Omental fat pad (tissue), 4 donors: ENCODE measurements around the gene LMNA. TPM values are rescaled to one million over a fixed set of nuclear protein-coding genes. Genes with fewer than 3 reads are reported as not detected.
A peak's percentile ranks its signal among the peaks of the same experiment; 100 is the strongest.
"Not testable (repeated sequence)": the region's sequence is repeated elsewhere in the genome, so short reads cannot be mapped to it uniquely, and the experiment has no call there.

Source experiments
- ATAC-seq: fragments of 150-250 bp; one replicate; pipeline ENCODE4 v1.9.1; 2016; ENCODE audit warnings: mild to moderate bottlenecking, moderate library complexity; ENCODE audit not compliant: low FRiP score
- DNase-seq: peaks from one replicate; pipeline ENCODE4 v3.0.0-alpha.2; 2019; ENCODE audit warnings: low spot score
- total RNA-seq, 4 donors: library from RNA; depleted of rRNA; stranded (reverse); fragments of >200 nt; gene quantifications; one replicate each; pipeline ENCODE4 v1.1.0, GENCODE V29; 2016
- TF ChIP-seq, protein P1 (sequence below), 3 donors: fragments of 450-650 bp; IDR thresholded peaks; one replicate each; pipeline ENCODE4 v1.5.1; 2016 to 2017; ENCODE audit warnings: antibody characterized with exemption in 3 of 3, mild to moderate bottlenecking in 3 of 3, moderate library complexity in 2 of 3

The LMNA gene
- 1,000 to 10,000 TPM in 1 of 4 donors, 100 to 1,000 TPM in 3; 288 to 1,820 (median 589) TPM for total RNA-seq

- ATAC-seq (peak; percentile 92), DNase-seq (peak; percentile 91)
- TF ChIP-seq, protein P1, sequence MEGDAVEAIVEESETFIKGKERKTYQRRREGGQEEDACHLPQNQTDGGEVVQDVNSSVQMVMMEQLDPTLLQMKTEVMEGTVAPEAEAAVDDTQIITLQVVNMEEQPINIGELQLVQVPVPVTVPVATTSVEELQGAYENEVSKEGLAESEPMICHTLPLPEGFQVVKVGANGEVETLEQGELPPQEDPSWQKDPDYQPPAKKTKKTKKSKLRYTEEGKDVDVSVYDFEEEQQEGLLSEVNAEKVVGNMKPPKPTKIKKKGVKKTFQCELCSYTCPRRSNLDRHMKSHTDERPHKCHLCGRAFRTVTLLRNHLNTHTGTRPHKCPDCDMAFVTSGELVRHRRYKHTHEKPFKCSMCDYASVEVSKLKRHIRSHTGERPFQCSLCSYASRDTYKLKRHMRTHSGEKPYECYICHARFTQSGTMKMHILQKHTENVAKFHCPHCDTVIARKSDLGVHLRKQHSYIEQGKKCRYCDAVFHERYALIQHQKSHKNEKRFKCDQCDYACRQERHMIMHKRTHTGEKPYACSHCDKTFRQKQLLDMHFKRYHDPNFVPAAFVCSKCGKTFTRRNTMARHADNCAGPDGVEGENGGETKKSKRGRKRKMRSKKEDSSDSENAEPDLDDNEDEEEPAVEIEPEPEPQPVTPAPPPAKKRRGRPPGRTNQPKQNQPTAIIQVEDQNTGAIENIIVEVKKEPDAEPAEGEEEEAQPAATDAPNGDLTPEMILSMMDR (IDR thresholded peaks at IDR 0.05) = no peak
Observed at GRCh38 chr1:156114101-156114918, at the start of gene LMNA. TSS of gene LMNA (plus strand) at chr1:156114711. CDS start at chr1:156114919, 208 bp downstream.

GRCh38 chr1:156065212-156065611 lies 49.3 kb upstream of the LMNA start:
- DNase-seq (no peak), ATAC-seq (no peak)
- TF ChIP-seq, protein P1 (IDR thresholded peaks at IDR 0.05) = no peak

GRCh38 chr1:156065871-156066270 lies 48.6 kb upstream of the LMNA start:
- no peak for ATAC-seq
- TF ChIP-seq, protein P1 (IDR thresholded peaks at IDR 0.05) = no peak
- no peak for DNase-seq

- DNase-seq (no peak), ATAC-seq (no peak)
- TF ChIP-seq, protein P1 (IDR thresholded peaks at IDR 0.05) = no peak
Observed at GRCh38 chr1:156067262-156067661, 47.2 kb upstream of the LMNA start.

- ATAC-seq (no peak), DNase-seq (no peak)
- TF ChIP-seq, protein P1 (IDR thresholded peaks at IDR 0.05) = no peak
Observed at GRCh38 chr1:156069490-156070455, 44.7 kb upstream of the LMNA start.

- ATAC-seq = no peak
Observed at GRCh38 chr1:156070548-156070947, 44.0 kb upstream of the LMNA start.

GRCh38 chr1:156071332-156071816 lies 43.1 kb upstream of the LMNA start:
- not testable (repeated sequence) for ATAC-seq, DNase-seq

More at GRCh38 chr1:156070548-156070947, 44.0 kb upstream of the LMNA start:
- DNase-seq = no peak
- TF ChIP-seq, protein P1 (IDR thresholded peaks at IDR 0.05) = no peak
